Nephron progenitor cell (in vitro differentiated cells): ENCODE data around the gene PCDH18.
A peak's percentile ranks its signal among the peaks of the same experiment; 100 is the strongest.

Experiments
- DNase-seq: peaks from one replicate; pipeline ENCODE4 v3.0.0; 2021
- H3K27ac Mint-ChIP-seq: 2 replicates; pipeline ENCODE4 v1.8.0; 2021; ENCODE audit warnings: mild to moderate bottlenecking, moderate library complexity, mixed read lengths
- H3K27me3 Mint-ChIP-seq: 2 replicates; pipeline ENCODE4 v1.8.0; 2021; ENCODE audit warnings: mild to moderate bottlenecking, low read depth, mixed read lengths; ENCODE audit not compliant: poor library complexity
- H3K36me3 Mint-ChIP-seq: 2 replicates; pipeline ENCODE4 v1.8.0; 2021; ENCODE audit warnings: low read depth, mixed read lengths
- H3K4me1 Mint-ChIP-seq: 2 replicates; pipeline ENCODE4 v1.8.0; 2021; ENCODE audit warnings: mixed read lengths
- H3K4me3 Mint-ChIP-seq: 2 replicates; pipeline ENCODE4 v1.8.0; 2021; ENCODE audit warnings: mild to moderate bottlenecking, moderate library complexity, mixed read lengths
- H3K9me3 Mint-ChIP-seq: 2 replicates; pipeline ENCODE4 v1.8.0; 2021; ENCODE audit warnings: mild to moderate bottlenecking, moderate library complexity, mixed read lengths
- TF ChIP-seq, protein P1 (sequence below): fragments of 200-600 bp; sonication (generic); IDR thresholded peaks from 2 replicates; pipeline ENCODE4 v1.5.0; 2021; ENCODE audit warnings: antibody characterized with exemption

The PCDH18 gene, protein sequence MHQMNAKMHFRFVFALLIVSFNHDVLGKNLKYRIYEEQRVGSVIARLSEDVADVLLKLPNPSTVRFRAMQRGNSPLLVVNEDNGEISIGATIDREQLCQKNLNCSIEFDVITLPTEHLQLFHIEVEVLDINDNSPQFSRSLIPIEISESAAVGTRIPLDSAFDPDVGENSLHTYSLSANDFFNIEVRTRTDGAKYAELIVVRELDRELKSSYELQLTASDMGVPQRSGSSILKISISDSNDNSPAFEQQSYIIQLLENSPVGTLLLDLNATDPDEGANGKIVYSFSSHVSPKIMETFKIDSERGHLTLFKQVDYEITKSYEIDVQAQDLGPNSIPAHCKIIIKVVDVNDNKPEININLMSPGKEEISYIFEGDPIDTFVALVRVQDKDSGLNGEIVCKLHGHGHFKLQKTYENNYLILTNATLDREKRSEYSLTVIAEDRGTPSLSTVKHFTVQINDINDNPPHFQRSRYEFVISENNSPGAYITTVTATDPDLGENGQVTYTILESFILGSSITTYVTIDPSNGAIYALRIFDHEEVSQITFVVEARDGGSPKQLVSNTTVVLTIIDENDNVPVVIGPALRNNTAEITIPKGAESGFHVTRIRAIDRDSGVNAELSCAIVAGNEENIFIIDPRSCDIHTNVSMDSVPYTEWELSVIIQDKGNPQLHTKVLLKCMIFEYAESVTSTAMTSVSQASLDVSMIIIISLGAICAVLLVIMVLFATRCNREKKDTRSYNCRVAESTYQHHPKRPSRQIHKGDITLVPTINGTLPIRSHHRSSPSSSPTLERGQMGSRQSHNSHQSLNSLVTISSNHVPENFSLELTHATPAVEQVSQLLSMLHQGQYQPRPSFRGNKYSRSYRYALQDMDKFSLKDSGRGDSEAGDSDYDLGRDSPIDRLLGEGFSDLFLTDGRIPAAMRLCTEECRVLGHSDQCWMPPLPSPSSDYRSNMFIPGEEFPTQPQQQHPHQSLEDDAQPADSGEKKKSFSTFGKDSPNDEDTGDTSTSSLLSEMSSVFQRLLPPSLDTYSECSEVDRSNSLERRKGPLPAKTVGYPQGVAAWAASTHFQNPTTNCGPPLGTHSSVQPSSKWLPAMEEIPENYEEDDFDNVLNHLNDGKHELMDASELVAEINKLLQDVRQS

GRCh38 chr4:137531986-137532868 lies at the start of gene PCDH18:
Gene PCDH18, minus strand, starts transcription at chr4:137532494. Its CDS starts 406 bp downstream, at chr4:137532088.
- Mint-ChIP-seq H3K36me3 (peaks cover 27% of the 10 kb centered on the region), H3K9me3 (no peaks in the 10 kb centered on the region), H3K4me1 (peaks cover 18% of the 10 kb centered on the region), H3K4me3 (no peak within 1 kb of the TSS), H3K27me3 (no peaks in the 10 kb centered on the region), H3K27ac (no peak within 1 kb of the TSS)
- TF ChIP-seq, protein P1, sequence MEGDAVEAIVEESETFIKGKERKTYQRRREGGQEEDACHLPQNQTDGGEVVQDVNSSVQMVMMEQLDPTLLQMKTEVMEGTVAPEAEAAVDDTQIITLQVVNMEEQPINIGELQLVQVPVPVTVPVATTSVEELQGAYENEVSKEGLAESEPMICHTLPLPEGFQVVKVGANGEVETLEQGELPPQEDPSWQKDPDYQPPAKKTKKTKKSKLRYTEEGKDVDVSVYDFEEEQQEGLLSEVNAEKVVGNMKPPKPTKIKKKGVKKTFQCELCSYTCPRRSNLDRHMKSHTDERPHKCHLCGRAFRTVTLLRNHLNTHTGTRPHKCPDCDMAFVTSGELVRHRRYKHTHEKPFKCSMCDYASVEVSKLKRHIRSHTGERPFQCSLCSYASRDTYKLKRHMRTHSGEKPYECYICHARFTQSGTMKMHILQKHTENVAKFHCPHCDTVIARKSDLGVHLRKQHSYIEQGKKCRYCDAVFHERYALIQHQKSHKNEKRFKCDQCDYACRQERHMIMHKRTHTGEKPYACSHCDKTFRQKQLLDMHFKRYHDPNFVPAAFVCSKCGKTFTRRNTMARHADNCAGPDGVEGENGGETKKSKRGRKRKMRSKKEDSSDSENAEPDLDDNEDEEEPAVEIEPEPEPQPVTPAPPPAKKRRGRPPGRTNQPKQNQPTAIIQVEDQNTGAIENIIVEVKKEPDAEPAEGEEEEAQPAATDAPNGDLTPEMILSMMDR: no peak
- DNase-seq: peak; percentile 75

- Mint-ChIP-seq H3K27ac (no peak overlapping the region), H3K4me1 (peaks cover 14% of the 10 kb centered on the region), H3K27me3 (no peaks in the 10 kb centered on the region), H3K36me3 (peaks cover 5% of the 10 kb centered on the region), H3K4me3 (no peak overlapping the region), H3K9me3 (peaks cover 15% of the 10 kb centered on the region)
- TF ChIP-seq, protein P1: no peak
- no peak for DNase-seq
These were observed 44.2 kb upstream of the PCDH18 start for GRCh38 chr4:137576446-137576845.

DNA sequence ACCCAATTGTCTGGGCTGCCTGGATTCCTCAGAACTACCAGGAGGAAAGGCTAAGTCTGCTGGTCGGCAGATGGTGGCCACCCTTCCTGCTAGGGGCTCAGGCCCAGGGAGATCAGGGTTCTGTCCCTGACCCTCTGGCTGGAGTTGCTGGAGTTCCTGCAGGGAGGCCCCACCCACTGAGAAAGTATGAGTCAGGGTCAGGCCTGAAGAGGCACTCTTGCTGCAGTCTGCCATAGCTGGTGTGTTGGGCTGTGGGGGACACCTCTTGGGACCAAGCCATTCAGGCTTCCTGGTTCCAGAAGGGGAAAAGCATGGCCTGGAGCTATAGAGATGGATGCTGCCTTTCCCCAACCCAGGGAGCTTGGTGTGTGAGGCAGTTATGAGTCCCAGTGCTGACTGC lies 40.4 kb upstream of the PCDH18 start:
- peaks cover 13% of the 10 kb centered on the region for H3K4me1 Mint-ChIP-seq
- peaks cover 2% of the 10 kb centered on the region for H3K27me3 Mint-ChIP-seq
- no peak overlapping the region for H3K4me3 Mint-ChIP-seq
- H3K27ac Mint-ChIP-seq: no peak overlapping the region
- peaks cover 25% of the 10 kb centered on the region for H3K9me3 Mint-ChIP-seq
- no peak for DNase-seq
- H3K36me3 Mint-ChIP-seq: peaks cover 8% of the 10 kb centered on the region
- TF ChIP-seq, protein P1: no peak

- no peak for DNase-seq
- H3K9me3 Mint-ChIP-seq: peaks cover 26% of the 10 kb centered on the region
- TF ChIP-seq, protein P1: no peak
- H3K27me3 Mint-ChIP-seq: peaks cover 2% of the 10 kb centered on the region
- H3K36me3 Mint-ChIP-seq: peaks cover 8% of the 10 kb centered on the region
- H3K4me1 Mint-ChIP-seq: peaks cover 8% of the 10 kb centered on the region
- H3K4me3 Mint-ChIP-seq: no peak overlapping the region
- no peak overlapping the region for H3K27ac Mint-ChIP-seq
These were observed 39.9 kb upstream of the PCDH18 start for GRCh38 chr4:137572163-137572562.

- H3K4me3 Mint-ChIP-seq: no peak overlapping the region
- TF ChIP-seq, protein P1: no peak
- H3K36me3 Mint-ChIP-seq: no peaks in the 10 kb centered on the region
- H3K9me3 Mint-ChIP-seq: no peaks in the 10 kb centered on the region
- H3K27me3 Mint-ChIP-seq: no peaks in the 10 kb centered on the region
- no peak for DNase-seq
- H3K27ac Mint-ChIP-seq: no peak overlapping the region
- no peaks in the 10 kb centered on the region for H3K4me1 Mint-ChIP-seq
These were observed 27.5 kb upstream of the PCDH18 start for GRCh38 chr4:137559801-137560200.
